Measurements from ENCODE around the gene FALEC.

Gene FALEC

DNA sequence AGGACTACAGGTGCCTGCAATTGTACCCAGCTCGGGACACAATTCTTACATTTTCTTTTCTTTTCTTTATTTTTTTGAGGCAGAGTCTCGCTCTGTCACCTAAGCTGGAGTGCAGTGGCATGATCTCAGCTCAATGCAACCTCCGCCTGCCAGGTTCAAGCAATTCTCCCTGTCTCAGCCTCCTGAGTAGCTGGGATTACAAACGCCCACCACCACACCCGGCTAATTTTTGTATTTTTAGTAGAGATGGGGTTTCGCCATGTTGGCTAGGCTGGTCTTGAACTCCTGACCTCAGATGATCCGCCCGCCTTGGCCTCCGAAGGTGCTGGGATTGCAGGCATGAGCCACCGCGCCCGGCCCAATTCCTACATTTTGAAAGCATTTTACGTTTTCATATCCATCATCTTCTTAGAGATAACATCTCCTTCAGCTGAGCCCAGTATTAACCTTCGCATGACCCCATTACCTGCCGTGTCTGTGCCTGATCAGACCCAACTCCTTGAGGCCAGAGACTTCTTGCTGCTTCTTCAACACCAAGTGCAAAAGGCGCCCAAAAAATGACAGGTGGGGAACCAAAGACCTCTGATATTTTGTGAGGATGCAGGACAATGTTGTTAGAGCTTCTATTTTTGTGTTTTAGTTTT lies 30.9 kb downstream of the FALEC start:
- no peaks in the 10 kb centered on the region for H3K36me3 ChIP-seq
- H3K27me3 ChIP-seq (ENCODE audit: insufficient read depth, low read depth, severe bottlenecking), result no peaks in the 10 kb centered on the region
- H3K4me3 ChIP-seq (ENCODE audit: low read depth, low read length), result no peak overlapping the region
- DNase-seq, result no peak
- H3K27ac ChIP-seq, result no peak overlapping the region
- TF ChIP-seq, protein P1, sequence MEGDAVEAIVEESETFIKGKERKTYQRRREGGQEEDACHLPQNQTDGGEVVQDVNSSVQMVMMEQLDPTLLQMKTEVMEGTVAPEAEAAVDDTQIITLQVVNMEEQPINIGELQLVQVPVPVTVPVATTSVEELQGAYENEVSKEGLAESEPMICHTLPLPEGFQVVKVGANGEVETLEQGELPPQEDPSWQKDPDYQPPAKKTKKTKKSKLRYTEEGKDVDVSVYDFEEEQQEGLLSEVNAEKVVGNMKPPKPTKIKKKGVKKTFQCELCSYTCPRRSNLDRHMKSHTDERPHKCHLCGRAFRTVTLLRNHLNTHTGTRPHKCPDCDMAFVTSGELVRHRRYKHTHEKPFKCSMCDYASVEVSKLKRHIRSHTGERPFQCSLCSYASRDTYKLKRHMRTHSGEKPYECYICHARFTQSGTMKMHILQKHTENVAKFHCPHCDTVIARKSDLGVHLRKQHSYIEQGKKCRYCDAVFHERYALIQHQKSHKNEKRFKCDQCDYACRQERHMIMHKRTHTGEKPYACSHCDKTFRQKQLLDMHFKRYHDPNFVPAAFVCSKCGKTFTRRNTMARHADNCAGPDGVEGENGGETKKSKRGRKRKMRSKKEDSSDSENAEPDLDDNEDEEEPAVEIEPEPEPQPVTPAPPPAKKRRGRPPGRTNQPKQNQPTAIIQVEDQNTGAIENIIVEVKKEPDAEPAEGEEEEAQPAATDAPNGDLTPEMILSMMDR (IDR thresholded peaks at IDR 0.05; ENCODE audit: low read depth, low read length), result no peak
- H3K9me3 ChIP-seq (ENCODE audit: severe bottlenecking), result no peaks in the 10 kb centered on the region

DNA sequence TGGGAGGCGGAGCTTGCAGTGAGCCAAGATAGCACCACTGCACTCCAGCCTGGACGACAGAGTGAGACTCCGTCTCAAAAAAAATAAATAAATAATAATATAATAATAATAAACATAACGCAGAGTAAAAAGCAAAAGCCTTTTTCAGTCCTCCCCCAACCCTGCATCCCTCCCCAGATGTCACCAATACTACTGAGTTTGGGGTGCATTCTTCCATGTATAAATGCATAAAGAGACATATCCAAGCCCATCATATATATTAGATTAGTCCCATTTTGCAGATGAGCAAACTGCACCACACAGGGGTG lies 32.7 kb downstream of the FALEC start:
- no peak overlapping the region for H3K27ac ChIP-seq
- peak overlapping the region; percentile 40 for H3K4me3 ChIP-seq (ENCODE audit: low read depth, low read length)
- DNase-seq, result no peak

DNA sequence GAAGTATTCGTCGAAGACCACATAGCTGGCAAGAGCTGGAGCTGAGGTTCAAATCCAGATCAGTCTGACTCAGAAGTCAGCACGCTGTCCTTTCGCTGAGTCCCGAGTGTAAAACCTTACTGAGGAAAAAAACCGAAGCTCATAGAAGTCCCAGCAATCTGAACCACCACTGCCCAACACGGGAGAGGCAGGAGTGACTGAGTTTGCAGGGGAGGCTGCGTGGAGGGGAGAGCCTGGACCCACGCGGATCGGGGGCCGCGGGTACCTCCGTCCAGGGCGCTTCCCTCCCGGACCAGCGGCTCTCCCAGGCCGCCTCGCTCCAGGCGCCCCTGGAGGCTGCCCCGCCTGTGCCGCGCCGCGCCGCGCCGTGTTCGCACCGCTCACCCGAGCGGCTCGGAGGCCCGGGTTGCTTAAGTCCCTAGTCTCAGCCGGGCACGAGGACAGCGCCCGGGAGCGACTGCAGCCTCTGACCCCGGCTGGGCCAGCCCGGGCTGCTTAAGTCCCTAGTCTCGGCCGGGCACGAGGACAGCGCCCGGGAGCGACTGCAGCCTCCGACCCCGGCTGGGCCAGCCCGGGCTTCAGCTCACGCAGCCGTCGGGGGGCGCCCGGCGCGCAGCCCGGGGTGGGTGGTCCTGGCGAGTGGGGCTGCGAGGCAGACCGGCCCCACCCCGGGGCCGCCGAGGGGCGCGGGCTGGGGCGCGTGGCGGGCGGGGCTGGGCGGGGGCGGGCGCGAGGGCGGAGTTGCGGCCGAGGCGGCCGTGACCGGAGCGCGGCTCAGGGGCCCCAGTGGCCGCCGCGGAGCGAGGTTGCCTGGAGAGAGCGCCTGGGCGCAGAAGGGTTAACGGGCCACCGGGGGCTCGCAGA lies 33.3 kb downstream of the FALEC start, which contains the start of gene ADAMTSL4:
TSS of gene ADAMTSL4 (plus strand) at position 777 of the 864 bp plus-strand sequence. CDS start 2,881 bp downstream, outside the sequence.
- Histone ChIP-seq H3K27ac (0 out of 2 replicates have a peak within 1 kb of the TSS, but pooled peaks have one; percentile 1), H3K4me3 (ENCODE audit: low read depth, low read length) (peak within 1 kb of the TSS; percentile 40), H3K36me3 (no peaks in the 10 kb centered on the region), H3K9me3 (ENCODE audit: severe bottlenecking) (no peaks in the 10 kb centered on the region), H3K27me3 (ENCODE audit: insufficient read depth, low read depth, severe bottlenecking) (no peaks in the 10 kb centered on the region)
- TF ChIP-seq, protein P1 (IDR thresholded peaks at IDR 0.05; ENCODE audit: low read depth, low read length), result 0 out of 2 replicates have a peak, but pooled peaks have one; percentile 20
- peak; percentile 65 for DNase-seq

More for the DNA sequence above, 32.7 kb downstream of the FALEC start:
- TF ChIP-seq, protein P1 (IDR thresholded peaks at IDR 0.05; ENCODE audit: low read depth, low read length), result no peak
- no peaks in the 10 kb centered on the region for H3K27me3 ChIP-seq (ENCODE audit: insufficient read depth, low read depth, severe bottlenecking)
- no peaks in the 10 kb centered on the region for H3K9me3 ChIP-seq (ENCODE audit: severe bottlenecking)
- H3K36me3 ChIP-seq, result no peaks in the 10 kb centered on the region

DNA sequence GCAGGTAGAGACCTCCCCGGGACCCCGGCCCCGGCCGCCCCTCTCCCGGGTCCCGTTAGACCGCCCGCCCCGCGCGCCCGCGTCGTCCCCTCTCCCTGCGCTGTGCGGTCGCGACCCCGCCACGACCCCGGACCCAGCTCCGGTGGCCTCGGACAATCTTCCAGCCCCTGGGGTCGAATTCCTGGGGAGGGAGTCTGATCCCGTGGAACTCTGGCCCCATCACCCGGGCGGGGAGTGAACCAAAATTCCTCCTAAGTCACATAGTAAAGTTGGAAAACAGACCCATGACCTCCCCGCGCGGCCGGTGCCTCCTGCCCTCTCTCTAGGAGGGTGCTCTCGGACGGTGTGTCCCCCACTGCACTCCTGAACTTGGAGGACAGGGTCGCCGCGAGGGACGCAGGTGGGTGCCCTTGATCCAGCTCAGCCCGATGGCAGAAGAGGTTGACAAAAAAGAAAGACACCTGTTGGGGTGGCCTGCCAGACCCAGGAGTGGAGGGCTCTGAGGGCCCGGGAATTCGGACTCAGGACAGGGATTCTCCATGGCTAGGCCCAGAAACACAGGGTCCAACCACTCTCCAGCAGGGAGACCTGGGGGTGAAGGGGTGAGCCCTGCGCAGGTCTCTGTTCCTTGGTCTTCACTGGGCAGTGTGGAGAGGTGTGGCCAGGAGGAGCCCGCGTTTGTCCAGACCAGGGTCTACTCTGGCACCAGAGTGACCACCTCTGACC lies 34.1 kb downstream of the FALEC start:
- Histone ChIP-seq H3K36me3 (no peaks in the 10 kb centered on the region), H3K9me3 (ENCODE audit: severe bottlenecking) (no peaks in the 10 kb centered on the region), H3K27me3 (ENCODE audit: insufficient read depth, low read depth, severe bottlenecking) (no peaks in the 10 kb centered on the region), H3K4me3 (ENCODE audit: low read depth, low read length) (no peak overlapping the region), H3K27ac (no peak overlapping the region)
- no peak for DNase-seq
- TF ChIP-seq, protein P1 (IDR thresholded peaks at IDR 0.05; ENCODE audit: low read depth, low read length), result no peak

DNA sequence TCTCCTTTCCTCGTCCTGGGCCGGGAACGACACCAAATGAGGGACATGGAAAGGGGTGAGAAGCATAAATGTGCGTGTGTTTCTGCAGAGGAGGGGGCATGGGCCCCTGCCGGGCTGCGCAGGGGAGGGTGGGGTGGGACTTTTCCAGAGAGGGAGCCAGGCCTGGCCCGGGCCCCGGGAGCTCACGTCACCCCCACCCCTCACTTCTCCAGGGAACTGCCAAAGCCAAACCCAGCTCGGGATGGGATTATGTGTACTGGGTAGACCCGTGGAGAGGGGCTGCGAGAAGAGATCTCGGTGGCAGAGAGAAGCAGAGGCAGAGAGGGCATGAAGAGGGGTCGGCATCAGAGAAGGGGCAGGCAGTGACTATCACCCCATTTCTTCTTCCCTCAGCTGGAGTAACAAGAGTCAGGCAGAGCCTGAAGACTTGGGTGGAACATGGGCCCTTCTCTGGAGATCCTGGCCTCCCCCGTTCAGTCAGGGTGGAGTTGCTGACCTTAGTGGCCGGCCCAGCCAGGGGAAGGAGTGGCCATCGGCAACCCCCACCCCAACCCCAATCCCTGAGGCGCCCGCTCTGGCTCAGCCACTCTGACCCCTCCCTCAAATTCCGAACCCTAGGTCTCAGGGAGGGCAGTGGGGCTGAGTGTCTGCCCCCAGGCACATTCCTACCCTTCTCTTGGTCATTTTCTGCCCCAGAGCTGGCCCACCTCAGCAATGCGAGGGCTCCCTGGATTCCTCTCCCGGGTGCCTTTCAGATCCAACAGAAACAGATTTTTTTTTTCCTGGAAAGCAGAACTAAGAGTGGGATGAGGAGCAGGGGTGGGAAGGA lies 34.9 kb downstream of the FALEC start:
- TF ChIP-seq, protein P1 (IDR thresholded peaks at IDR 0.05; ENCODE audit: low read depth, low read length), result no peak
- no peak for DNase-seq
- H3K27me3 ChIP-seq (ENCODE audit: insufficient read depth, low read depth, severe bottlenecking), result no peaks in the 10 kb centered on the region
- H3K27ac ChIP-seq, result no peak overlapping the region
- no peaks in the 10 kb centered on the region for H3K36me3 ChIP-seq
- H3K4me3 ChIP-seq (ENCODE audit: low read depth, low read length), result no peak overlapping the region
- no peaks in the 10 kb centered on the region for H3K9me3 ChIP-seq (ENCODE audit: severe bottlenecking)
